SK-N-SH treated with all-trans-retinoic acid at 6 μM for 48 hours (cell line): ENCODE measurements around the gene TPRG1.

ENCODE experiments used
- ARNTL ChIP-seq: fragments of 450-650 bp; formaldehyde crosslinking; IDR thresholded peaks from 2 replicates; pipeline ENCODE4 v1.5.0; 2020; ENCODE audit warnings: low read depth, mild to moderate bottlenecking, moderate library complexity, borderline replicate concordance
- BACH2 ChIP-seq: fragments of 250-450 bp; sonication (Bioruptor Pico); IDR thresholded peaks from 2 replicates; pipeline ENCODE4 v1.9.0; 2021; ENCODE audit warnings: mild to moderate bottlenecking, borderline replicate concordance
- CSRNP3 ChIP-seq: fragments of 250-450 bp; sonication (Bioruptor Pico); IDR thresholded peaks from 2 replicates; pipeline ENCODE4 v1.5.1; 2021; ENCODE audit warnings: mild to moderate bottlenecking, moderate library complexity
- ESRRG ChIP-seq: fragments of 250-450 bp; sonication (Bioruptor Pico); IDR thresholded peaks from 2 replicates; pipeline ENCODE4 v1.6.1; 2021; ENCODE audit warnings: mild to moderate bottlenecking
- PATZ1 ChIP-seq: fragments of 250-450 bp; sonication (Bioruptor Pico); IDR thresholded peaks from 2 replicates; pipeline ENCODE4 v1.8.0; 2020; ENCODE audit warnings: mild to moderate bottlenecking, moderate library complexity, borderline replicate concordance
- PPARA ChIP-seq: fragments of 250-450 bp; sonication (Bioruptor Pico); IDR thresholded peaks from 2 replicates; pipeline ENCODE4 v1.5.0; 2020; ENCODE audit warnings: mild to moderate bottlenecking, borderline replicate concordance
- RARB ChIP-seq: fragments of 250-450 bp; sonication (Bioruptor Pico); IDR thresholded peaks from 2 replicates; pipeline ENCODE4 v1.8.0; 2021; ENCODE audit warnings: mild to moderate bottlenecking, moderate library complexity
- TCF4 ChIP-seq: fragments of 250-450 bp; sonication (Bioruptor Pico); IDR thresholded peaks from 2 replicates; pipeline ENCODE4 v1.8.0; 2021; ENCODE audit warnings: mild to moderate bottlenecking, moderate library complexity, borderline replicate concordance
- TOX ChIP-seq: fragments of 250-450 bp; sonication (Bioruptor Pico); IDR thresholded peaks from 2 replicates; pipeline ENCODE4 v1.8.0; 2021; ENCODE audit warnings: mild to moderate bottlenecking, moderate library complexity, borderline replicate concordance
- ZFP3 ChIP-seq: fragments of 250-450 bp; sonication (Bioruptor Pico); IDR thresholded peaks from 2 replicates; pipeline ENCODE4 v1.5.0; 2020; ENCODE audit warnings: mild to moderate bottlenecking, moderate library complexity
- ZNF565 ChIP-seq: fragments of 450-650 bp; formaldehyde crosslinking; conservative IDR thresholded peaks from 2 replicates; pipeline ENCODE4 v1.5.0; 2020; ENCODE audit warnings: low read depth, mild to moderate bottlenecking, moderate library complexity
- ZNF70 ChIP-seq: fragments of 450-650 bp; formaldehyde crosslinking; IDR thresholded peaks from 2 replicates; pipeline ENCODE4 v1.5.0; 2020; ENCODE audit warnings: mild to moderate bottlenecking, moderate library complexity
- ZNF8 ChIP-seq: fragments of 450-650 bp; formaldehyde crosslinking; IDR thresholded peaks from 2 replicates; pipeline ENCODE4 v1.5.0; 2020; ENCODE audit warnings: mild to moderate bottlenecking, moderate library complexity
- TF ChIP-seq, protein P1 (sequence below): fragments of 250-450 bp; sonication (Bioruptor Pico); IDR thresholded peaks from 2 replicates; pipeline ENCODE4 v1.5.0; 2020; ENCODE audit warnings: mild to moderate bottlenecking, moderate library complexity

DNA sequence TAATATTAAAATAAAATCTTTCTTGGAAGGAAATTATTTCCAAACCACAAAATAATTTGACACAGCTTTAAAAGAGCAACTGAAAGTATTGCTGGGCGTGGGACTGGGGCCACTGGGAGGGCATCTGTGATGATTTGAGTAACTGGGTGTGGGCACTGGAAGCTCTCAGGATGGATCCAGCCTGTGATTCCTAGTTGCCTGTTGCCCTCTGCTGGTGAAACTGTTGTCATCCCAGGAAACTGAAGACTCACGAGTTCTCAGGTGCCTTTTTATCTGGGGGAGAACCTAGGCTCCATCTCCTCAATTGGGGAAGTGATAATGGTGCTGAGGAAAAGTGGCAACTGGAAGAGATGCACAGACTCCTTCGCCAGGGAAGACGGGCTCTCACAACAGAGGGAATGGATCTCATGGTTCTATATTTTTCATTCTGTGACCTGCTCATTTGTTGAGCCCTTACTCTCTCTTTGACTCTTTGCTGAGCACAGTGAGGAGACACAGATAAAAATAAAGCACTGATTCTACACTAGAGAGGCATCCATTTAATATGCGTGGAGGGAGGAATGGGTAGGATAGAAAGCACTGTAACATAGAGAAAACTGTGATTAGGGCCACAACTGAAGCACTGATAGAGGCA lies 61.6 kb downstream of the TPRG1 start:
- TF ChIP-seq CSRNP3 (CRISPR knock-in tag) (no peak), ZFP3 (CRISPR knock-in tag) (no peak), RARB (CRISPR knock-in tag) (no peak), ZNF70 (CRISPR knock-in tag) (no peak), ZNF565 (CRISPR knock-in tag) (no peak), BACH2 (CRISPR knock-in tag) (no peak), ZNF8 (CRISPR knock-in tag) (no peak), PPARA (CRISPR knock-in tag) (no peak), PATZ1 (CRISPR knock-in tag) (no peak), TCF4 (CRISPR knock-in tag) (no peak), ESRRG (CRISPR knock-in tag) (no peak), TOX (no peak), ARNTL (no peak)
- TF ChIP-seq, protein P1, sequence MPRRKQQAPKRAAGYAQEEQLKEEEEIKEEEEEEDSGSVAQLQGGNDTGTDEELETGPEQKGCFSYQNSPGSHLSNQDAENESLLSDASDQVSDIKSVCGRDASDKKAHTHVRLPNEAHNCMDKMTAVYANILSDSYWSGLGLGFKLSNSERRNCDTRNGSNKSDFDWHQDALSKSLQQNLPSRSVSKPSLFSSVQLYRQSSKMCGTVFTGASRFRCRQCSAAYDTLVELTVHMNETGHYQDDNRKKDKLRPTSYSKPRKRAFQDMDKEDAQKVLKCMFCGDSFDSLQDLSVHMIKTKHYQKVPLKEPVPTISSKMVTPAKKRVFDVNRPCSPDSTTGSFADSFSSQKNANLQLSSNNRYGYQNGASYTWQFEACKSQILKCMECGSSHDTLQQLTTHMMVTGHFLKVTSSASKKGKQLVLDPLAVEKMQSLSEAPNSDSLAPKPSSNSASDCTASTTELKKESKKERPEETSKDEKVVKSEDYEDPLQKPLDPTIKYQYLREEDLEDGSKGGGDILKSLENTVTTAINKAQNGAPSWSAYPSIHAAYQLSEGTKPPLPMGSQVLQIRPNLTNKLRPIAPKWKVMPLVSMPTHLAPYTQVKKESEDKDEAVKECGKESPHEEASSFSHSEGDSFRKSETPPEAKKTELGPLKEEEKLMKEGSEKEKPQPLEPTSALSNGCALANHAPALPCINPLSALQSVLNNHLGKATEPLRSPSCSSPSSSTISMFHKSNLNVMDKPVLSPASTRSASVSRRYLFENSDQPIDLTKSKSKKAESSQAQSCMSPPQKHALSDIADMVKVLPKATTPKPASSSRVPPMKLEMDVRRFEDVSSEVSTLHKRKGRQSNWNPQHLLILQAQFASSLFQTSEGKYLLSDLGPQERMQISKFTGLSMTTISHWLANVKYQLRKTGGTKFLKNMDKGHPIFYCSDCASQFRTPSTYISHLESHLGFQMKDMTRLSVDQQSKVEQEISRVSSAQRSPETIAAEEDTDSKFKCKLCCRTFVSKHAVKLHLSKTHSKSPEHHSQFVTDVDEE = no peak
